B cell (primary cell): ENCODE results near the gene HOXD12. TPM values are rescaled to one million over a fixed set of nuclear protein-coding genes. Genes with fewer than 3 reads are reported as not detected.

Experiments used
- ATAC-seq: fragments of 200-7000 bp; cut with Tn5 transposase; one replicate; pipeline ENCODE4 v1.10.0; 2021; ENCODE audit warnings: low read depth, mild to moderate bottlenecking, moderate number of reproducible peaks, moderate library complexity
- CTCF ChIA-PET: fragments of 350-600 bp; sonication (Branson Sonifier 250); formaldehyde crosslinking; loops from one replicate; lab custom pipeline; 2021; ENCODE audit warnings: antibody characterized with exemption, inconsistent platforms; lab: Charles Lee
- POLR2A ChIA-PET: fragments of 350-600 bp; sonication (Branson Sonifier 250); formaldehyde crosslinking; loops from one replicate; lab custom pipeline; 2021; ENCODE audit warnings: antibody characterized with exemption; lab: Charles Lee
- DNase-seq: peaks from one replicate; pipeline ENCODE4 v3.0.0; 2013
- H2AFZ ChIP-seq: 2 replicates; pipeline ENCODE4 v1.6.1; 2012; ENCODE audit warnings: mild to moderate bottlenecking, low read depth, low read length; ENCODE audit not compliant: insufficient read depth, poor library complexity, severe bottlenecking
- H3K27ac ChIP-seq, 2 donors: 1 replicate in 1 of 2; 2 replicates in 1 of 2; pipeline ENCODE4 v1.5.1; 2012 to 2013; ENCODE audit warnings: low read length in 2 of 2, mild to moderate bottlenecking in 2 of 2, moderate library complexity in 1 of 2
- H3K27me3 ChIP-seq, 4 experiments: fragments of 200-600 bp in 1 of 4; sonication (generic) in 1 of 4; replicated peaks in 1 of 4; 1 replicate in 2 of 4; 2 replicates in 2 of 4; pipeline versions ENCODE4 v1.6.1 to v1.7.0; 2013 to 2016; ENCODE audit warnings: low read length in 3 of 4, mild to moderate bottlenecking in 2 of 4, mixed read lengths in 1 of 4, moderate library complexity in 1 of 4; ENCODE audit not compliant: insufficient read depth in 4 of 4, control insufficient read depth in 3 of 4; ENCODE audit errors: control extremely low read depth in 1 of 4
- H3K36me3 ChIP-seq, 2 experiments: replicated peaks in 1 of 2; 1 replicate in 1 of 2; 2 replicates in 1 of 2; pipeline versions ENCODE4 v1.6.1 to v1.7.1; 2013; ENCODE audit warnings: low read length in 1 of 2; ENCODE audit not compliant: insufficient read depth in 2 of 2, control insufficient read depth in 1 of 2; ENCODE audit errors: control extremely low read depth in 1 of 2, extremely low read depth in 1 of 2
- H3K4me1 ChIP-seq, 2 donors: fragments of 200-600 bp in 1 of 2; sonication (generic) in 1 of 2; 1 replicate in 1 of 2; 2 replicates in 1 of 2; pipeline versions ENCODE4 v1.5.1 to v1.6.1; 2013 to 2017; ENCODE audit warnings: low read length in 2 of 2; ENCODE audit not compliant: control insufficient read depth in 2 of 2, insufficient read depth in 2 of 2
- H3K4me2 ChIP-seq: replicated peaks from 2 replicates; pipeline ENCODE3; 2012; ENCODE audit warnings: mild to moderate bottlenecking, low read depth, low read length; ENCODE audit not compliant: poor library complexity, severe bottlenecking
- H3K4me3 ChIP-seq, 5 experiments: fragments of 200-600 bp in 1 of 5; sonication (generic) in 1 of 5; 1 replicate in 3 of 5; 2 replicates in 2 of 5; pipeline versions ENCODE4 v1.5.1 to v1.7.0; 2011 to 2016; ENCODE audit warnings: low read length in 4 of 5, mild to moderate bottlenecking in 4 of 5, low read depth in 2 of 5, control low read depth in 1 of 5, moderate library complexity in 1 of 5; ENCODE audit not compliant: insufficient read depth in 1 of 5; ENCODE audit errors: control extremely low read depth in 1 of 5, extremely low read depth in 1 of 5
- H3K79me2 ChIP-seq: fragments of 200-600 bp; sonication (generic); one replicate; pipeline ENCODE4 v1.6.0; 2016; ENCODE audit warnings: low read length; ENCODE audit not compliant: control insufficient read depth, insufficient read depth
- H3K9ac ChIP-seq: fragments of 200-600 bp; sonication (generic); 2 replicates; pipeline ENCODE4 v1.6.1; 2017; ENCODE audit warnings: mild to moderate bottlenecking, low read length, moderate library complexity
- H3K9me3 ChIP-seq, 3 donors: one replicate each; pipeline versions ENCODE4 v1.6.1 to v1.7.1; 2013; ENCODE audit warnings: low read length in 2 of 3; ENCODE audit not compliant: control insufficient read depth in 2 of 3, insufficient read depth in 1 of 3; ENCODE audit errors: control extremely low read depth in 1 of 3
- H4K20me1 ChIP-seq: 2 replicates; pipeline ENCODE4 v1.6.0; 2012; ENCODE audit warnings: mild to moderate bottlenecking, low read length; ENCODE audit not compliant: insufficient read depth, control insufficient read depth, poor library complexity, severe bottlenecking
- H3K27ac Mint-ChIP-seq: one replicate; pipeline ENCODE4 v1.8.0; 2021; ENCODE audit warnings: mixed read lengths
- H3K27me3 Mint-ChIP-seq: one replicate; pipeline ENCODE4 v1.8.0; 2021; ENCODE audit warnings: mixed read lengths
- H3K4me1 Mint-ChIP-seq: one replicate; pipeline ENCODE4 v1.8.0; 2021; ENCODE audit warnings: mixed read lengths
- H3K4me3 Mint-ChIP-seq: one replicate; pipeline ENCODE4 v1.8.0; 2021; ENCODE audit warnings: mixed read lengths
- H3K9me3 Mint-ChIP-seq: one replicate; pipeline ENCODE4 v1.8.0; 2022; ENCODE audit warnings: mixed read lengths; ENCODE audit not compliant: insufficient read depth
- EZH2 ChIP-seq: IDR thresholded peaks from 2 replicates; pipeline ENCODE4 v1.6.1; 2012; ENCODE audit warnings: borderline replicate concordance, low read depth, mild to moderate bottlenecking, moderate library complexity, low read length; ENCODE audit not compliant: insufficient read depth, poor library complexity, severe bottlenecking
- WGBS: methylation state at CpG from one replicate; pipeline ENCODE4 v1.1.5; 2013; ENCODE audit warnings: missing lambda C conversion rate; ENCODE audit not compliant: insufficient coverage; 5-methylcytosine and 5-hydroxymethylcytosine counted together
- intact Hi-C: fragments of 100-400 bp; cut with micrococcal nuclease; formaldehyde crosslinking; loops from one replicate; pipeline ENCODE4 v1.10.0; 2022
- polyA plus RNA-seq: library from polyadenylated mRNA; depleted of rRNA; stranded (reverse); fragments of >200 nt; gene quantifications from 2 replicates; pipeline ENCODE4 v1.2.3, GENCODE V29; 2012
- total RNA-seq, 2 donors: library from RNA; stranded (reverse); fragments of 120-200 nt in 1 of 2; gene quantifications; 1 replicate in 1 of 2; 2 replicates in 1 of 2; pipeline versions ENCODE4 v1.2.3 to v1.2.4, GENCODE V29; 2013 to 2022
- TF ChIP-seq, protein P1 (sequence below): fragments of 200-600 bp; IDR thresholded peaks from one replicate; pipeline ENCODE4 v1.8.0; 2022; ENCODE audit warnings: antibody characterized with exemption, mild to moderate bottlenecking

The HOXD12 gene
- total and polyA plus RNA-seq, 2 donors (not counting 1 experiment from before 2014, with no cell fraction given) = not detected

DNA sequence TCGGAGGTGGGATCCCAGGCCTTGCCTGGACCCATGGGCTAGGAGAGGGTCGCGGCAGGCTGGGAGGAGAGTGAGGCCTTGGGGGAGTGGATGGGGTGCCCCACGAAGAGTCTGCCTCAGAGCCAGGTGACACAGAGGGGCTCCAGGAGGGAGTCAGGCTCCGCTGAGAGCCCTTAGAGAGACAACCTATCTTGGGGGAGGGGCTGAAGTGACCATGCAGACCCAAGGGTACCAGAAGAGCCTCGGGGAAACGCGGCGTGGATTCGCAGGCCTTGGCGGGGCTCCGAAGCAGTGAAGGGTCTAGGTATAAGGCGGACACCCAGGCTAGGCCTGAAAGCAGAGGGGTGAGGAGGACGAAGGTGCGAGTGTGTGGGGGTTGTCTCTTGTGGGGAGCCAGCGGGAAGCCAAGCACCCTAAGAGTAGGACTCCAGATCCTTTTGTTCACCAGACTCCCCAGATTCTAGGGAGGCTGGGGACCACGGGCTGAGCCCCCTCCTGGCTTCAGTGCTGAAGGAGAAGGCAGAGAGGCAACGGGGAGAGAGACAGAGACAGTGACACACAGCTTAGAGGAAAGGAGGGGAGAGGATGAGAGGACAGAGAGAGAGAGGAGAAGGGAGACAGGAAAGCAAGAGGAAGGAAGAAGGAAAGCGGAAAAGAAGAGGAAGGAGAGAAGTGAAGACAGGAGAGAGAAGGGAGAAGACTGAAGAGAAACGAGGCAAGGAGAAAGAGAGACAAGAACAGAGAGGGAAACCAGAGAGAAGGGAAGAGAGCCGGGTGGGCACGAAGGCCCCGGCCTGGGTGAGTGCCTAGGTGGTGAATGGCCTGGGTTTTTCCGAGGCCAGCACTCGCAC, 6.4 kb downstream of the HOXD12 start:
- POLR2A ChIA-PET = no interaction called here
- no peak for DNase-seq

More for the DNA sequence above, 6.4 kb downstream of the HOXD12 start:
- WGBS = 7% methylated on average over 22 of the region's 25 CpGs
- no peak overlapping the region for H3K4me3 ChIP-seq
- no peak for ATAC-seq
- H3K36me3 ChIP-seq = no peaks in the 10 kb centered on the region
- TF ChIP-seq EZH2 = no peak
- TF ChIP-seq, protein P1, sequence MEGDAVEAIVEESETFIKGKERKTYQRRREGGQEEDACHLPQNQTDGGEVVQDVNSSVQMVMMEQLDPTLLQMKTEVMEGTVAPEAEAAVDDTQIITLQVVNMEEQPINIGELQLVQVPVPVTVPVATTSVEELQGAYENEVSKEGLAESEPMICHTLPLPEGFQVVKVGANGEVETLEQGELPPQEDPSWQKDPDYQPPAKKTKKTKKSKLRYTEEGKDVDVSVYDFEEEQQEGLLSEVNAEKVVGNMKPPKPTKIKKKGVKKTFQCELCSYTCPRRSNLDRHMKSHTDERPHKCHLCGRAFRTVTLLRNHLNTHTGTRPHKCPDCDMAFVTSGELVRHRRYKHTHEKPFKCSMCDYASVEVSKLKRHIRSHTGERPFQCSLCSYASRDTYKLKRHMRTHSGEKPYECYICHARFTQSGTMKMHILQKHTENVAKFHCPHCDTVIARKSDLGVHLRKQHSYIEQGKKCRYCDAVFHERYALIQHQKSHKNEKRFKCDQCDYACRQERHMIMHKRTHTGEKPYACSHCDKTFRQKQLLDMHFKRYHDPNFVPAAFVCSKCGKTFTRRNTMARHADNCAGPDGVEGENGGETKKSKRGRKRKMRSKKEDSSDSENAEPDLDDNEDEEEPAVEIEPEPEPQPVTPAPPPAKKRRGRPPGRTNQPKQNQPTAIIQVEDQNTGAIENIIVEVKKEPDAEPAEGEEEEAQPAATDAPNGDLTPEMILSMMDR = no peak
- no peaks in the 10 kb centered on the region for H4K20me1 ChIP-seq
- no peak overlapping the region for H3K27ac ChIP-seq
- Mint-ChIP-seq H3K4me1 (peaks cover 11% of the 10 kb centered on the region), H3K9me3 (peaks cover 4% of the 10 kb centered on the region), H3K27ac (peak overlapping the region; percentile 59), H3K27me3 (peaks cover 84% of the 10 kb centered on the region), H3K4me3 (peak overlapping the region; percentile 66)
- H2AFZ ChIP-seq = no peak overlapping the region
- H3K27me3 ChIP-seq = peaks cover 0 to 91% (median 60%) of the 10 kb centered on the region in 4 experiments
- H3K9ac ChIP-seq = no peak overlapping the region
- intact Hi-C loops = no loop called here
- CTCF ChIA-PET = no interaction called here
- peaks cover 3 to 36% of the 10 kb centered on the region in 2 donors for H3K4me1 ChIP-seq
- peaks cover 0 to 40% (median 0%) of the 10 kb centered on the region in 3 donors for H3K9me3 ChIP-seq
- H3K4me2 ChIP-seq = peak overlapping the region; percentile 67
- no peaks in the 10 kb centered on the region for H3K79me2 ChIP-seq
